D341Med (cell line): ENCODE results near the gene CASZ1.
A peak's percentile ranks its signal among the peaks of the same experiment; 100 is the strongest.

Source experiments
- DNase-seq: peaks from one replicate; pipeline ENCODE4 v3.0.0; 2012; ENCODE audit warnings: low spot score

The CASZ1 gene

GRCh38 chr1:10824821-10825540 is 28.5 kb upstream of the CASZ1 start:
- DNase-seq, result no peak

- DNase-seq, result no peak
Measured at GRCh38 chr1:10823000-10823401, 26.6 kb upstream of the CASZ1 start.

DNA sequence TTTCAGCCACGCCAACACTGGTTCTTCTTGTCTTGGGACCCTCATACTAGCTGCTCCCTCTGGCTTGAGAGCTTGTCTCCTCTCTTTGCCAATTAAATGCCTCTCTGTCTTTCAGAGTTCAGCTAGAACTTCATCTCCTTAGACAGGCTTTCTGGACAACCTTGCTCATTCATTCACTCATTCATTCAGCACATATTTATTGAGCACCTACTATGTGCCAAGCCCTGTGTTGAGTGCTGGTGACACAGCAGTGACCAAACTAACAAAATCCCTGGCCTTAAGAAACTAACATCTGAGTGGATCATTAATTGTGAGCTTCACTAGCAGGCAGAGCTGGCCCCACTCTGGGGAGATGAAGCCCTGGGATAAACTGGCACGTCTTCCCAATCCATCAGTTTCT is 24.9 kb upstream of the CASZ1 start:
- DNase-seq, result no peak

- no peak for DNase-seq
Measured at GRCh38 chr1:10820422-10820821, 24.0 kb upstream of the CASZ1 start.

- peak; percentile 54 for DNase-seq
Measured at GRCh38 chr1:10819198-10819901, 22.9 kb upstream of the CASZ1 start.

DNA sequence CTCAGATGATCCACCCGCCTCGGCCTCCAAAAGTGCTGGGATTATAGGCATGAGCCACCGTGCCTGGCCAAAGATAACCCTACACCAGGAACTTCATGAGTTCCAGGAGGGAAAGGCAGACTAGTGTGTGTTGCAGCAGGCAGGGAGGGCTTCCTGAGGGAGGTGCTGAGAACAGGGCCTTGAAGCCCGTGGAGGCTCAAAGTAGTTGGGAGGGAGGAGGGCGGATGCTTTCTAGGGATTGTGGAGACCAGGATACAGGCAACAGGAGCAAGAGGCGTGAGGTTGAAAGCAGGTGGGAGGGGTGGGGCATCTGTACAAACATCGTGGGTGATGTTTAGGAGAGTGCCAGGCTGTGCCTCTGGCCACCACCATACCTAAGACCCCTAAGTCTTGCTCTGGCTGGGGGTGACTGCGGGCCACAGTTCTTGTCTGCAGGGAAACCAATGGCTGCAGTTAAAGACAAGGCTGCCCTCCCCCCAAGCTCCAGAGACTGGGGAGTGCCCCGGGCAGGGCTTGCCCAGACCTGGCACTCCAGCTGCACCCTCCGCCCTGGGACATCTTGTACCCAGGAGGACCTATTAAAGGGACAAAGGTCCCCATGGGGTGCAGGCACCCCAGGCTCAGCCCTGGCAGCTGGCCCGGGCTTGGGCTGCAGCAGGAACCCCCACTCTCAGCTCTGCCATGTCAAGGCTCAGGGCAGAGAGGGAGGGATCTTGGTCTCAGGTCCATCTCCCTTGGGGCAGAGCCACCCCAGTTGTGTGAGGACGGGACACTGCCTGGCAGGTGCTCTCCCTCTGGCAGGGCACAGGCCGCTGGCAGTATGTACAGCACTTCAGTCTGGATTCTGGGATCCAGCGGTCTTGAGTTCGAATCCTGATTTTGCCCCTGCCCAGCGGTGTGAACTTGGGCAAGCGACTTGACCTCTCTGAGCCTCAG is 22.1 kb upstream of the CASZ1 start:
- no peak for DNase-seq

DNA sequence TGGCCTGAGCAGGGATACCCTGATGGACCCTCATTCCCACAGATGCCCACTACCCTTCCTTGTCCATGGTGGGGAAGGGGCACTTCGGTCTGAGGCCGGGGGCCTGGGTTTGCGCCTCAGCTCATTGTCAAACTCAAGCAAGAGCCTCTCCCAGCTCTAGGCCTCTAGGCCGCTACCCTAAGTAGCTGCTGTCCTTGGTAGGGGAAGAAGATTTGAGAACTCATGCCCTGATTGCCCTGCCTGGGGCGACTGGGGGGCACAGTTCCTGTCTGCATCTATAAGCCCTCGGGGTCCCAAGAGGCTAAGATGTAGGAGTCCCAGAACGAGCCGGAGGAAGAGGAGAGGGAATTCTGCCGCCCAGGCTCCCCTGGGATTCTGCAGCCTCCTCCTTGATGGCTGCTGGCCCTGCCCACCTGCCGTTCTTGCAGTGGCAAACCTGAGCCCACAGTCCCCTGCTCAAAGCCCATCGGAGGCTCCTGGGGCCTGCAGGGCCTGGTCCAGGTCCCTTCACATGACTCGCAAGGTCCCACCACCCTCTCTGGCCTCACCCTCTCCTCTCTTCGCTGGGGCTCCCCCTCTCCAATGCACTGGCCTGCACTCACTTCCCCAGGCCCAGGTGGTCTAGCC is 20.4 kb upstream of the CASZ1 start:
- DNase-seq, result no peak

DNA sequence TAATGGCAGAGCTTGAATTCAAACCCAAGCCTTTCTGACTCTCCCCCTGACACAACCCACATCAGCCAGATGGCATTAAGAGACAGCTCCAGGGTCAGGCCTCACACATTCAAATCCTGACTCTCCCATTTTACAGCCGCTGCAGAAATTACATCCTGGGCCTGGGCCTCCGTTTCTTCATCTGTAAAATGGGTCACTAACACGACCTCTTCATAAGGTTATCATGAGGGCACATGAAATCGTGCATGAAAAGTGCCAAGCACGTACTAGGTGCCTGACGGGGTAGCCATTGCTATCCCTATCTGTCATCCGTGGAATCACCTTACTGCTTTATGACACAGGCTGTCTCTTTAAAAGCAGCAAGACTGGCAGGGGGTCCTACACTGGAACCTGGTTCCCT is 19.8 kb upstream of the CASZ1 start:
- DNase-seq, result no peak

DNA sequence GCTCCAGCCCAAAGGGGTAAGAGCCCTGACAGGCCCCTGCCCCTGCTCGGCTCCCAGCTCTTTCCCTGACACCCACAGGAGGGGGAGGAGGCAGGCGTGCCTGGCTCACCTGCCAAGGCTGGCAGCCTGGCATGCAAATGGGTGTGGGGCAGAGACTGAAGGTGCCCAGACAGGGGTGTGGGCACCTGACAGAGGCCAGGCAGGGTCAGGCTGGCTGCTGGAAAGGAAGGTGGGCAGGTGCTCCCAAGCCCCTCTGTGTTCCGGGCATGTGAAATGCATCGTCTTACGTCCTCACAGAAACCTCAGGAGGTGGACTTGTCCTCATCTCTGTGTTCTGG is 19.4 kb upstream of the CASZ1 start:
- no peak for DNase-seq

GRCh38 chr1:10814976-10815857 is 18.8 kb upstream of the CASZ1 start:
- no peak for DNase-seq

- DNase-seq, result no peak
Measured at GRCh38 chr1:10814312-10814711, 17.9 kb upstream of the CASZ1 start.

DNA sequence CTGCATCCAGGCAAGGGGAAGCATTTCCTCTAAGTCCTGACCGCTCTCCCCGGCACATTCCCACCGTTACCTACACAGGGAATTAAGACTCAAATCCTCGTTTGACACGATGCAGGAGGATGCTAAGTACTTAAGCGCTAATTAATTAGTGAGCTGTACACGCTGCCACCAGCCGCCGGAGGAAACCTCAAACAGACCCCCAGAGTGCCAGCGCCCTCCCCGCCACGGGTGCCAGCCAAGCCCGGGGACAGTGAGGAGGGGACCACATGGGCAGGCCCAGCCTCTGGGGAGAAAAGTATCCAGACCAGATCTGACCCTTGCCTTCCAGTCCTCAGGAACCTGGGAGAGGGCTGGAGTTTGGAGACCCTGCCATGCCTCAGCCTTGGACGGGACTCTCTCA is 17.4 kb upstream of the CASZ1 start:
- DNase-seq, result peak; percentile 75

DNA sequence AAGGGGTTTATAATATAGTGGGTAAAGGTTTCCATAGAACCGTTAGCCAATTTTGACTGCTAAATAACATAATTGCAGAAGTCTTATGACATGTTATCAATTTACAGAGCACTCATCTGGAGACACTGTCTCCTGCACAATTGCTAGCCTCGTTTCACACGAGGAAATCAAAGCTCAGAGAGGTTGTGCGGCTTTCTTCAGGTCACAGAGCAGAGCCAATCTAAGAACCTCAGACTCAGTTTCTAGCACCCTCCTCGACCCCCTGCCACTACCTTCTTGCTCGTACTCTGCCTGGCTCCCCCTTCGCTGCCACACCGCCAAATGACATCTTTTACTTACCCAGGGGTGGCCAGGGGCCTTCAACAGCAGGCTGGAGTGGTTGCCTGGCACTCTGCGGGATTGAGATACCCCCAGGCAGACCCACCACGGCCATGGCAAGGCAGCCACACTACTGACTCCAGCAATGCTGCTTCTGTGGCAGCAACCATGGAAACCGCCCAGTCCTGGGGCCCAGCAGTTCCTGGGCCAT is 16.0 kb upstream of the CASZ1 start:
- no peak for DNase-seq

- no peak for DNase-seq
Measured at GRCh38 chr1:10808441-10808840, 12.0 kb upstream of the CASZ1 start.

DNA sequence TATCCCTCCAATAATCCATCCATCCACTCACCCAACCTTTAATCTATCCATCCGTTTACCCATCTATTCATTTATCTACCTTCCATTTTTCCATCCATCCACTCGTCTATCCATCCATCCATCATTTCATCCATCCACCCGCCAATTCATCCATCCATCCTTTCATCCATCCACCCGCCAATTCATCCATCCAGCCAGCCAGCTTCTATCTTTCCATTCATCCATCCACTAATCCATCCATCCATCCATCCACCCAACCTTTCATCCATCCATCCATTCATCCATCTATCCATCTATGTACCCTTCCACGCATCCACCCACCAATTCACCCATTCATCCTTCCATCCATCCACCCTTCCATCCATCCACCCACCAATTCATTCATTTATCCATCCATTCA is 10.5 kb upstream of the CASZ1 start:
- DNase-seq, result no peak

- DNase-seq, result no peak
Measured at GRCh38 chr1:10803971-10804820, 7.8 kb upstream of the CASZ1 start.

- DNase-seq, result no peak
Measured at GRCh38 chr1:10802944-10803715, 6.7 kb upstream of the CASZ1 start.

DNA sequence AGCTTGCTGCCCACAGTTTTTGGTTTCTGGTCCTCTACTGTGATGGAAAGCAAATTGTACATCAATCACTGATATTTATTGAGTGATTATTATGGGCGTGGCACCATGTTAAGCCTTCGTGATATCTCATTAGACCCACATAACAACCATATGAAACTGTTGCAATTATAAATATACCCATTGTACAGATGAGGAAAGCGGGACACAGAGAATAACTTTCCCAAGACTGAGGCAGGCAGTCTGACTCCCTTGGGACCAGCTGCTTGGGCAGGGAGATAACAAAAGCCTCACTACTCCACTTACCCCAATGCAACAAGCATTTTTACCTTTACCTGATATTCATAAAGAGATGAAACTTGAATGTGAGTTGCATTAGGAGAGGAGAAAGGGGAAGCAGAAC is 4.3 kb upstream of the CASZ1 start:
- no peak for DNase-seq

DNA sequence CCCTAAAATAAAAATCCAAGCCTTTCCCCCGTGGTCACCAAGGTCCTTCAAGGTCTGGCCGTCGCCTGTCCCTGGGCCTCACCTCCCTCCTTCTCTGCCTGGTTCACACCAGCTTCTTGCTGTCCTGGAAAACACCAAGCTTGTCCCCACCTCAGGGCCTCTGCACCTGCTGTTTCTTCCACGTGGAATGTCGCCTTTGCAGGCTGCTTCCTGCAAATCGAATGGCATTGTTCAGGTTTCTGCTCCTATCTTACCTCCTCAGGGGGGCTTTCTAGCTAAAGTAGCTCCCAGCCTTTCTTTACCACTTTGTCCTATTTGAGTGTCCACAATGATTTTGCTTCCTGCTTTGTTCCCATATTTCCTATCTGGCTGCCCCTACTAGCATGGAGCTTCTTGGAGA is 3.3 kb upstream of the CASZ1 start:
- DNase-seq, result no peak
